ENCODE results near the gene SGMS1.

- TF ChIP-seq POLR2A (IDR thresholded peaks at IDR 0.05; ENCODE audit: low read depth, low read length): no peak
- no peak for TF ChIP-seq POLR2AphosphoS5 (IDR thresholded peaks at IDR 0.05; ENCODE audit: low read depth, low read length)
- TF ChIP-seq TAF1 (IDR thresholded peaks at IDR 0.05; ENCODE audit: low read depth, low read length): no peak
- no peak for TF ChIP-seq SPI1 (IDR thresholded peaks at IDR 0.05; ENCODE audit: low read depth, low read length)
- no peak for TF ChIP-seq PAX5 (IDR thresholded peaks at IDR 0.05; ENCODE audit: insufficient read depth, low read length, severe bottlenecking)
These were observed 152.8 kb downstream of the SGMS1 start for GRCh38 chr10:50470798-50471582.

Measured in GM12891 (cell line).